HUES6 (cell line): ENCODE measurements around the gene BBOX1.
"Not testable (repeated sequence)": the region's sequence is repeated elsewhere in the genome, so short reads cannot be mapped to it uniquely, and the experiment has no call there.

ENCODE experiments used
- H3K27ac ChIP-seq: 2 replicates; pipeline ENCODE4 v1.7.0; 2013; ENCODE audit warnings: low read depth, mild to moderate bottlenecking, low read length, inconsistent platforms
- H3K27me3 ChIP-seq: 2 replicates; pipeline ENCODE4 v1.6.1; 2013; ENCODE audit warnings: low read length; ENCODE audit not compliant: control insufficient read depth, insufficient read depth
- H3K36me3 ChIP-seq: 2 replicates; pipeline ENCODE4 v1.6.1; 2013; ENCODE audit warnings: low read length; ENCODE audit not compliant: control insufficient read depth, insufficient read depth
- H3K4me1 ChIP-seq: 2 replicates; pipeline ENCODE4 v1.6.1; 2013; ENCODE audit warnings: low read length; ENCODE audit not compliant: control insufficient read depth, insufficient read depth
- H3K4me3 ChIP-seq: 2 replicates; pipeline ENCODE4 v1.5.1; 2013; ENCODE audit warnings: low read depth, low read length
- H3K9ac ChIP-seq: one replicate; pipeline ENCODE4 v1.6.1; 2013; ENCODE audit warnings: mild to moderate bottlenecking, low read length
- H3K9me3 ChIP-seq: 2 replicates; pipeline ENCODE4 v1.6.1; 2013; ENCODE audit warnings: low read depth, low read length; ENCODE audit not compliant: control insufficient read depth, insufficient read depth

Gene BBOX1

DNA sequence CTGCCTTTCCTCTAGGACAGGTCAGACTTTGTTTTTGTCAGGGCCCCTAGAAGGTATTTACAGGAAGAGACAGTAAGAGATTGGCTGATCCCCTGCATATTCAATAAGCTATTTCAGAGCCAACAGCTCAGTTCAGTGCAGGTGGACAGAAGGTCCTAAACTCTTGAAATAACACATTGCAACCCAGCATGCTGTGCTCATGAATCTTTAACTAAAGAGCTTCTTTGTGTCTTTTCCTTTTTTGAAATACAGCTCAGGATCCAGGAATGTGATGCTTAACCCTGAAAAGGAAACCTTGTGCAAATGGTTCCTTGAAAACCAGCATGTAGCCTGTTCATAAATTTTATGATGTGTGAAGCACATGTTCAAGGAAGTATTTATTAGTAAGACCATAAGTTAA lies 43.9 kb downstream of the BBOX1 start:
- Histone ChIP-seq H3K4me3 (no peak overlapping the region), H3K4me1 (peaks cover 11% of the 10 kb centered on the region), H3K27me3 (no peaks in the 10 kb centered on the region), H3K9me3 (peaks cover 1% of the 10 kb centered on the region; the same call in 1 of the 2 replicates), H3K36me3 (no peaks in the 10 kb centered on the region), H3K27ac (no peak overlapping the region), H3K9ac (no peak overlapping the region)

DNA sequence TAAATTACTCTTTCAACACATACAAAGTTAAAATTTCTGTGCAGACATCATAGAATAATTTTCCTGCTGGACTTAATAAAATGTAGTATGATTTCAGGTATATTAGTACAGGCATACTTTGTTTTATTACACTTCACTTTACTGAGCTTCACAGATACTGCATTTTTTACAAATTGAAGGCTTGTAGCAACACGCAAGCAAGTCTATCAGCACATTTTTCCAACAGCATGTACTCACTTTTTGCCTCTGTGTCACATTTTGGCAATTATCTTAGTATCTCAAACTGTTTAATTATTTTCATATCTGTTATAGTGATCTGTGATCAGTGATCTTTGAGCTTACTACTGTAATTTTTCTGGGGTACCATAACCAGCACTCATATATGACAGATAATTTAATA lies 44.5 kb downstream of the BBOX1 start:
- peaks cover 7% of the 10 kb centered on the region for H3K9me3 ChIP-seq
- no peaks in the 10 kb centered on the region for H3K36me3 ChIP-seq
- no peaks in the 10 kb centered on the region for H3K27me3 ChIP-seq
- H3K27ac ChIP-seq = 0 out of 2 replicates have a peak overlapping the region, but pooled peaks have one; percentile 3
- H3K9ac ChIP-seq = no peak overlapping the region
- H3K4me1 ChIP-seq = peaks cover 11% of the 10 kb centered on the region
- H3K4me3 ChIP-seq = no peak overlapping the region

DNA sequence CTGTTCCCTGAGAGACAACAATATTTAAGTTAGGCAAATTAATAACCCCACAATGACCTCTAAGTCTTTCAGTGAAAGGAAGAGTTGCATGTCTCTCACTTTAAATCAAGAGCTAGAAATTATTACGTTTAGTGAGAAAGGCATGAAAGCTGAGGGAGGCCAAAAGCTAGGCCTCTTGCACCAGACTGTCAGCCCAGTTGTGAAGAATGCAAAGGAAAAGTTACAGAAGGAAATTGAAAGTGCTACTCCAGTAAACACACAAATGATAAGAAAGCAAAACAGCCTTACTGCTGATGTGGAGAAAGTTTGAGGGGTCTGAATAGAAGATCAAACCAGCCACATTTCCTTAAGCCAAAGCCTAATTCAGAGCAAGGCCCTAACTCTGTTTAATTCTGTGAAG lies 45.0 kb downstream of the BBOX1 start:
- H3K27me3 ChIP-seq = no peaks in the 10 kb centered on the region
- peaks cover 11% of the 10 kb centered on the region for H3K4me1 ChIP-seq
- 0 out of 2 replicates have a peak overlapping the region, but pooled peaks have one; percentile 3 for H3K27ac ChIP-seq
- peaks cover 11% of the 10 kb centered on the region for H3K9me3 ChIP-seq
- no peak overlapping the region for H3K9ac ChIP-seq
- no peak overlapping the region for H3K4me3 ChIP-seq
- H3K36me3 ChIP-seq = no peaks in the 10 kb centered on the region

DNA sequence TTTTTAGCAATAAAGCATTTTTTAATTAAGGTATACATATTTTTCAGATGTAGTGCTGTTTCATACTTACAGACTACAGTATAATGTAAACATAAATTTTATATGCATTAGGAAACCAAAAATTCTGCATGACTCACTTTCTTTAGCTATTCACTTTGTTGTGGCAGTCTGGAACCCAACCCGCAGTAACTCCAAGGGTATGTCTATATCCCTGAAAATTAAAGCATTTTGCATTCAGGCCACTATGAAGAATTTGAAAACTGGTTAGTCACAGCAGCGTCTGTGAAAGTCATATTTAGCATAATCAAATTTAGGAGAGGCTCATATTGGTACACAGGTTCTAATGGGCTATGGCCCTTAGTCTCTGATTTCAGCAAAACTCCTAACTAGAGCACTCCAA lies 46.8 kb downstream of the BBOX1 start:
- peaks cover 24% of the 10 kb centered on the region for H3K9me3 ChIP-seq
- no peaks in the 10 kb centered on the region for H3K27me3 ChIP-seq
- no peak overlapping the region for H3K4me3 ChIP-seq
- no peaks in the 10 kb centered on the region; the same call in 1 of the 2 replicates for H3K36me3 ChIP-seq
- H3K9ac ChIP-seq = no peak overlapping the region
- no peak overlapping the region for H3K27ac ChIP-seq
- H3K4me1 ChIP-seq = peaks cover 11% of the 10 kb centered on the region

DNA sequence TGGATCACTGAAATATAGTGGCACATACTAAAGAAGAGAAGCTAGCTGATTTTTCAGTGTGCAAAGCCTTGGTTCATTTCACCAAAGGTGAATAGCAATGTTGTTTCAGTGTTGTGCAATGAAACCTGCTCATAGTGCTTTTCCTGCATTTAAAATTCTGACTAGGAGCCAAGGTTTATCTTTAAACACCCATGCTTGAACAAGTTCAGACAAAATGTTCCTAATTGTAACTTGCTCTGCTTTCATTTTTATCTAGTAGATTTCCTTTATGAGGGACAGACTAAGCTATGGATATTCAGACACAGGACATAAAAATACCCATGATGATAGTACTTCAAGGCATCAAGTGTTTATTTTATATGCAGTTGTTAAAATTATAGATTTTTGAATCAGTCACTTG lies 47.7 kb downstream of the BBOX1 start:
- Histone ChIP-seq H3K27me3 (no peaks in the 10 kb centered on the region), H3K9me3 (peaks cover 24% of the 10 kb centered on the region), H3K9ac (no peak overlapping the region), H3K36me3 (no peaks in the 10 kb centered on the region; the same call in 1 of the 2 replicates), H3K4me3 (no peak overlapping the region), H3K27ac (no peak overlapping the region), H3K4me1 (peaks cover 11% of the 10 kb centered on the region)

DNA sequence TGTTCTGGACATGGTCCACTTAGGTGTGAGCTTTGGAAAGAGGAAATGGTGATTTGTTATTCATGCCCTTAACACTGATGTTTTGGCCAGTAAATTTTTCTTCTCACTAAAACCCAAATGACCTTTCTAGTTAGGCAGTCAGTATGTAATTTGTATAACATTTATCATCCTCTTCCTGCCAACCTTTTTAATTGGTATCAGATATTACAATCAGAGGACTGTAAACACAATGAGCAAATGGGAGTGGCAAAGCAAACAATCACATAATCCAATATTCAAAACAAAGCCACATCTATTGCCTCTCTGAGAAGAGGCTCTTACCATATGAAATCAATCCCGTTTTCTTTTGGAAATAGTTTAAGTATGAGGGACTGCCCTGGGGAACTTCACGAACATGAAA lies 49.1 kb downstream of the BBOX1 start:
- peaks cover 24% of the 10 kb centered on the region for H3K9me3 ChIP-seq
- H3K9ac ChIP-seq = no peak overlapping the region
- H3K36me3 ChIP-seq = no peaks in the 10 kb centered on the region; the same call in 1 of the 2 replicates
- H3K27ac ChIP-seq = no peak overlapping the region
- no peak overlapping the region for H3K4me3 ChIP-seq
- H3K27me3 ChIP-seq = no peaks in the 10 kb centered on the region
- H3K4me1 ChIP-seq = peaks cover 1% of the 10 kb centered on the region; the same call in 1 of the 2 replicates

DNA sequence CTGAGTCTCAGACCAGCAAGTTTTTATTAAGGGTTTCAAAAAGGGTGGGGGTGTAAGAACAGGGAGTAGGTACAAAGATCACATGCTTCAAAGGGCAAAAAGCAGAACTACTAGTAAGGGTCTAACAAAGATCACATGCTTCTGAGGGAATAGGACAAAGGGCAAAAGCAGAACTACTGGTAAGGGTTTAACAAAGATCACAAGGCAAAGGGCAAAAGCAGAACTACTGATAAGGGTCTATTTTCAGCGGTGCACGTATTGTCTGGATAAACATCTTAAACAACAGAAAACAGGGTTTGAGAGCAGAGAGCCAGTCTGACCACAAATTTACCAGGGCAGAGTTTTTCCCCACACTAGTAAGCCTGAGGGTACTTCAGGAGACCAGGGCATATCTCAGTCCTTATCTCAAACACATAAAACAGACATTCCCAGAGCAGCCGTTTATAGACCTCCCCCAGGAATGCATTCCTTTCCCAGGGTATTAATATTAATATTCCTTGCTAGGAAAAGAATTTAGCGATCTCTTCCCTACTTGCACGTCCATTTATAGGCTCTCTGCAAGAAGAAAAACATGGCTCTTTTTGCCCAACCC lies 49.8 kb downstream of the BBOX1 start:
- H3K9me3 ChIP-seq = peaks cover 24% of the 10 kb centered on the region
- H3K9ac ChIP-seq = not testable (repeated sequence)

DNA sequence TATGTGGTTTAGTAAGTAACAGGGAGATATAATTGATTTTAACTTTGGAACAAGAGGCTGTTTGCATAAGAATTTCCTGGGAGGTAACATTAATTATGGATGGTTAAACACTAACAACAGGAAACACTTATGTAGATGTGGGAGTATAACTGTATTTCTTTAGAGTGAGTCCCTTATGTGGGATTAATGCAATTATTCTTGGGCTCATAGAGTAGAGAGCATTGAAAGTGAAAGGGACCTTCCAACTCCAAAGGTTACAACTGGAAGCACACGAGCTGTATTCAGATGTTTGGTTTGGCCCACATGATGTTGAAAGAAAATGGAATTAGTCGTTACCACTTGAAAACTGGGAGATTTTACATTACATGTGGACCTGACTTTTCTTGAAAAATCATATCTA lies 53.5 kb downstream of the BBOX1 start:
- Histone ChIP-seq H3K36me3 (no peaks in the 10 kb centered on the region; the same call in 1 of the 2 replicates), H3K27me3 (no peaks in the 10 kb centered on the region), H3K9me3 (peaks cover 24% of the 10 kb centered on the region), H3K9ac (no peak overlapping the region), H3K27ac (no peak overlapping the region), H3K4me3 (no peak overlapping the region), H3K4me1 (no peaks in the 10 kb centered on the region)

More for the DNA sequence above, 49.8 kb downstream of the BBOX1 start:
- H3K4me3 ChIP-seq, H3K27ac ChIP-seq, H3K4me1 ChIP-seq, H3K36me3 ChIP-seq, H3K27me3 ChIP-seq: not testable (repeated sequence)

DNA sequence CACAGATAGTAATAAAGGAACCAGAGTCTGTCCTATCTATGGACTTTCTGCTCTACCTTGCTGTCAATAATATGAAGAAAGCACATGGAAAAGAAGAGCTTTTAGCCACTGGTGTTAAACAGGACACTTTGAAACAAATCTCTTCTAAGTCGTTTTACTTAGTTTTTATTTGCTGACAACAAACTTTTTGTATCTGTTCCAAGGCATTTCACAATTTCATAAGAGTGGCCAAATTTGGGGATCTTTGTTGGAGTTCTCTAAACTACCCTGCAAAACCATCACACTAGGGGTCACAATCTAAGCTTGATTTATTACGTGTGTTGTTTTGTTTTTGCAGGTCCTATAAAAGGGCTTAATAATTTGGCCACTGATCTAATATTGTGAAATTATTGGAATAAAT lies 54.4 kb downstream of the BBOX1 start:
- H3K36me3 ChIP-seq = no peaks in the 10 kb centered on the region; the same call in 1 of the 2 replicates
- H3K4me3 ChIP-seq = no peak overlapping the region
- no peak overlapping the region for H3K9ac ChIP-seq
- no peaks in the 10 kb centered on the region for H3K27me3 ChIP-seq
- no peaks in the 10 kb centered on the region for H3K4me1 ChIP-seq
- H3K27ac ChIP-seq = no peak overlapping the region
- H3K9me3 ChIP-seq = peaks cover 18% of the 10 kb centered on the region

DNA sequence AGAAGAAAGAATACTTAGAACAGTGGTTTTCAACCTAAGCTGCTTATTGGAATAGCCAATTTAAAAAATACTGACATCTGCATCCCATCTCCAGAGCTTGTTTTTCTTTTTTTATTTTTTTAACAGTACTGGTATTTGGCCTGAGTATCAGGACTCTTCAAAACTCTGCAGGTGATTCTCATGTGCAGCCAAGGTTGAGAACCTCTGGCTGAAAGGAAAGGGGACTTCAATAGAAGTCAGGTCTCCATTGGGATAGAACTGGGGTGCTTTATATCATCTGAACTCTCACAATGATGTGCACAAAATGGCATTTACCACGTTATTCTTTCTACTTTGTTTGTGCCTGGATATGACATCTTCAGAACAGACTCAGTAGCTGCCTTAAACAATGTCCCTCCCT lies 55.3 kb downstream of the BBOX1 start:
- H3K36me3 ChIP-seq = no peaks in the 10 kb centered on the region; the same call in 1 of the 2 replicates
- H3K27me3 ChIP-seq = no peaks in the 10 kb centered on the region
- no peak overlapping the region for H3K9ac ChIP-seq
- H3K4me3 ChIP-seq = no peak overlapping the region
- H3K9me3 ChIP-seq = peaks cover 10% of the 10 kb centered on the region
- H3K4me1 ChIP-seq = no peaks in the 10 kb centered on the region
- H3K27ac ChIP-seq = no peak overlapping the region

DNA sequence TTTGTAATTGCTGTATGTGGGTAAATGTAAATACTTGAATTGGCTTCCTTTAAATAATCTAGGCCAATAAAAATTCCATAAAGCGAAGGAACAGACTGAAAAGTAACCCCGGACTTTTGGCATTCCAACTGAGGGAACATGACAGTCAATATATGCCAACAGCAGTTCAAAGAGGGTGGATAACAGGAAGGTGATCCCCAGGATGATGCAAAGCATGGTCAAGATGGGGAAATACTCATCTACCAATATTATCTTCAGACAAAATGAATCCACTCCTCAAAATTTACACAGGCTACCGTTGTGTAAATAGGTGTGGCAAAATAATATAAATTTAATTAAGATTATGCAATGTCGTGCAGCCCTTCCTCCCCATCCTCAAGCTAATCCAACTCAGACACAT lies 56.9 kb downstream of the BBOX1 start:
- Histone ChIP-seq H3K9me3 (no peaks in the 10 kb centered on the region), H3K4me3 (no peak overlapping the region), H3K27me3 (no peaks in the 10 kb centered on the region), H3K36me3 (no peaks in the 10 kb centered on the region), H3K27ac (no peak overlapping the region), H3K4me1 (no peaks in the 10 kb centered on the region), H3K9ac (no peak overlapping the region)
